Peyer's patch (tissue), 4 donors: ENCODE measurements around the gene EVL.

Source experiments
- CTCF ChIP-seq, 6 experiments: fragments of 450-650 bp in 4 of 6; fragments of 200-600 bp in 2 of 6; sonication (generic) in 1 of 6; IDR thresholded peaks; one replicate each; pipeline ENCODE4 v1.5.1; 2017 to 2019; ENCODE audit warnings: antibody characterized with exemption in 6 of 6, mild to moderate bottlenecking in 3 of 6, moderate library complexity in 1 of 6
- POLR2A ChIP-seq, 2 donors: fragments of 450-650 bp; IDR thresholded peaks; one replicate each; pipeline ENCODE4 v1.5.1; 2017; ENCODE audit warnings: antibody characterized with exemption in 2 of 2, mild to moderate bottlenecking in 2 of 2, moderate library complexity in 2 of 2

- TF ChIP-seq CTCF (IDR thresholded peaks at IDR 0.05) (no peak), POLR2A (IDR thresholded peaks at IDR 0.05) (no peak)
Measured at GRCh38 chr14:100117633-100118395, 52.6 kb downstream of the EVL start.
